SK-N-SH (cell line): ENCODE measurements around the gene TMX2.

ENCODE experiments used
- GATA2 ChIP-seq: sonication (generic); formaldehyde crosslinking; IDR thresholded peaks from 2 replicates; pipeline ENCODE4 v1.5.0; 2020; ENCODE audit warnings: mild to moderate bottlenecking, missing genetic modification reagents
- JUND ChIP-seq: IDR thresholded peaks from 2 replicates; pipeline ENCODE4 v1.4.0; 2012
- POLR2AphosphoS5 ChIP-seq: IDR thresholded peaks from 2 replicates; pipeline ENCODE4 v1.6.1; 2012; ENCODE audit warnings: low read depth, low read length
- RFX5 ChIP-seq: IDR thresholded peaks from 2 replicates; pipeline ENCODE4 v1.6.1; 2012; ENCODE audit warnings: mild to moderate bottlenecking, improper control_type of control experiment, low read length
- TAF1 ChIP-seq: IDR thresholded peaks from 2 replicates; pipeline ENCODE4 v1.6.1; 2012; ENCODE audit warnings: low read depth, mild to moderate bottlenecking, low read length, moderate library complexity, borderline replicate concordance
- YY1 ChIP-seq: IDR thresholded peaks from 2 replicates; pipeline ENCODE4 v1.4.0; 2012; ENCODE audit warnings: low read depth, mild to moderate bottlenecking
- TF ChIP-seq, protein P1 (sequence below): fragments of 200-600 bp; sonication (generic); IDR thresholded peaks from 2 replicates; pipeline ENCODE4 v1.6.1; 2017; ENCODE audit warnings: antibody characterized with exemption, mild to moderate bottlenecking, moderate library complexity
- TF ChIP-seq, protein P2 (sequence below): IDR thresholded peaks from 2 replicates; pipeline ENCODE4 v1.4.0; 2012; ENCODE audit warnings: low read depth, borderline replicate concordance

DNA sequence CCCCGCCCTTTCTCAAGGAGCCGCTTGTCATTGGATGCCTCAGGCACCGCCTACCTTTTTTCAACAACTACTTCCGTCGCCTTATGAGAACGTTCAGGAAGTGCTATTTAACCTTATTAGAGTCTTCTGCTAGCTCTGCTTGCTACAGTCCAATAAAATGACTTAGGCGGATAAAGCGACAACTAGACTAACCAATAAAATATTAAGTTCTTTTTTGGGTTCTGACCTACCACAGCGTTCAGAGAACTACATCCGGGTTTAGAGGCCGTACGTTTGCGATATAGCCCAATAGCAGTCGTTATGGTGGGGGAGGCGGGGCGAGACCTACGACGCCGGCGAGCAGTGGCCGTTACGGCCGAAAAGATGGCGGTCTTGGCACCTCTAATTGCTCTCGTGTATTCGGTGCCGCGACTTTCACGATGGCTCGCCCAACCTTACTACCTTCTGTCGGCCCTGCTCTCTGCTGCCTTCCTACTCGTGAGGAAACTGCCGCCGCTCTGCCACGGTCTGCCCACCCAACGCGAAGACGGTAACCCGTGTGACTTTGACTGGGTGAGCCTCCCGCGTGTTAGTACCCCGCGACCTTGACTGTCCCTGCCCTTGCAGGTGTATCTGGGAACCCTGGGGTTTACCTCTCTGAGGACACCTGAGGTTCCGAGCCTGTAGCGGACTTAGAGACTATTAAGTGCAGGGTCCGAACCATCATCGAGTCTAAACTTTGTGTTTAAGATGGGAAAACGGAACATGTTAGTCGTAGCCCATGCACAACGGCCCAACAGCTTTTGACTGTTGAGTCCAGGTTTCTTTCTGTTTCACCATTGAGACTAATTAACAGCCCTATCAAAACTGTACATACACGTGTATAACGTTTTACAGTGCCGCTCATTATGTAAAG, at the start of gene TMX2:
- TF ChIP-seq, protein P1, sequence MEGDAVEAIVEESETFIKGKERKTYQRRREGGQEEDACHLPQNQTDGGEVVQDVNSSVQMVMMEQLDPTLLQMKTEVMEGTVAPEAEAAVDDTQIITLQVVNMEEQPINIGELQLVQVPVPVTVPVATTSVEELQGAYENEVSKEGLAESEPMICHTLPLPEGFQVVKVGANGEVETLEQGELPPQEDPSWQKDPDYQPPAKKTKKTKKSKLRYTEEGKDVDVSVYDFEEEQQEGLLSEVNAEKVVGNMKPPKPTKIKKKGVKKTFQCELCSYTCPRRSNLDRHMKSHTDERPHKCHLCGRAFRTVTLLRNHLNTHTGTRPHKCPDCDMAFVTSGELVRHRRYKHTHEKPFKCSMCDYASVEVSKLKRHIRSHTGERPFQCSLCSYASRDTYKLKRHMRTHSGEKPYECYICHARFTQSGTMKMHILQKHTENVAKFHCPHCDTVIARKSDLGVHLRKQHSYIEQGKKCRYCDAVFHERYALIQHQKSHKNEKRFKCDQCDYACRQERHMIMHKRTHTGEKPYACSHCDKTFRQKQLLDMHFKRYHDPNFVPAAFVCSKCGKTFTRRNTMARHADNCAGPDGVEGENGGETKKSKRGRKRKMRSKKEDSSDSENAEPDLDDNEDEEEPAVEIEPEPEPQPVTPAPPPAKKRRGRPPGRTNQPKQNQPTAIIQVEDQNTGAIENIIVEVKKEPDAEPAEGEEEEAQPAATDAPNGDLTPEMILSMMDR: no peak
- peak; percentile 70; the same call in 1 of the 2 replicates for TF ChIP-seq TAF1
- TF ChIP-seq JUND: no peak
- TF ChIP-seq, protein P2, sequence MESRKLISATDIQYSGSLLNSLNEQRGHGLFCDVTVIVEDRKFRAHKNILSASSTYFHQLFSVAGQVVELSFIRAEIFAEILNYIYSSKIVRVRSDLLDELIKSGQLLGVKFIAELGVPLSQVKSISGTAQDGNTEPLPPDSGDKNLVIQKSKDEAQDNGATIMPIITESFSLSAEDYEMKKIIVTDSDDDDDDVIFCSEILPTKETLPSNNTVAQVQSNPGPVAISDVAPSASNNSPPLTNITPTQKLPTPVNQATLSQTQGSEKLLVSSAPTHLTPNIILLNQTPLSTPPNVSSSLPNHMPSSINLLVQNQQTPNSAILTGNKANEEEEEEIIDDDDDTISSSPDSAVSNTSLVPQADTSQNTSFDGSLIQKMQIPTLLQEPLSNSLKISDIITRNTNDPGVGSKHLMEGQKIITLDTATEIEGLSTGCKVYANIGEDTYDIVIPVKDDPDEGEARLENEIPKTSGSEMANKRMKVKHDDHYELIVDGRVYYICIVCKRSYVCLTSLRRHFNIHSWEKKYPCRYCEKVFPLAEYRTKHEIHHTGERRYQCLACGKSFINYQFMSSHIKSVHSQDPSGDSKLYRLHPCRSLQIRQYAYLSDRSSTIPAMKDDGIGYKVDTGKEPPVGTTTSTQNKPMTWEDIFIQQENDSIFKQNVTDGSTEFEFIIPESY: no peak
- TF ChIP-seq POLR2AphosphoS5: peak; percentile 43
- no peak for TF ChIP-seq GATA2 (CRISPR knock-in tag)
- peak; percentile 93 for TF ChIP-seq YY1
- no peak; the same call in 1 of the 2 replicates for TF ChIP-seq RFX5
